ENCODE measurements around the gene NPTX2. TPM values are rescaled to one million over a fixed set of nuclear protein-coding genes. Genes with fewer than 3 reads are reported as not detected.

NPTX2 gene
- total RNA-seq, 4 donors from 2014 or later: 1.0 to 11.0 (median 6.7) TPM

DNA sequence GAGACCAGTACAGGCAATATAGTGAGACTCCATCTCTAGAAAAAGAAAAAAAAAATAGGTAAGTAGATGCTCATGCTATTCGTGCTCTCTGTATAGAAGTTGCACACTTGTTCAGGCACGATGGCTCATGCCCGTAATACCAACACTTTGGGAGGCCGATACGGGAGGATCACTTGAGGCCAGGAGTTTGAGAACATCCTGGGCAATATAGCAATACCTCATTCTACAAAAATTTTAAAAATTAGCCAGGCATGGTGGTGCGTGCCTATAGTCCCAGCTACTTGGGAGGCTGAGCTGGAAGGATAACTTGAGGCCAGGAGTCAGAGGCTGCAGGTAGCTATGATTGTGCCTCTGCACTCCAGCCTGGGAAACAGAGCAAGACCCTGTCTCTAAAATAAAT is 17.2 kb upstream of the NPTX2 start:
- TF ChIP-seq, protein P1, sequence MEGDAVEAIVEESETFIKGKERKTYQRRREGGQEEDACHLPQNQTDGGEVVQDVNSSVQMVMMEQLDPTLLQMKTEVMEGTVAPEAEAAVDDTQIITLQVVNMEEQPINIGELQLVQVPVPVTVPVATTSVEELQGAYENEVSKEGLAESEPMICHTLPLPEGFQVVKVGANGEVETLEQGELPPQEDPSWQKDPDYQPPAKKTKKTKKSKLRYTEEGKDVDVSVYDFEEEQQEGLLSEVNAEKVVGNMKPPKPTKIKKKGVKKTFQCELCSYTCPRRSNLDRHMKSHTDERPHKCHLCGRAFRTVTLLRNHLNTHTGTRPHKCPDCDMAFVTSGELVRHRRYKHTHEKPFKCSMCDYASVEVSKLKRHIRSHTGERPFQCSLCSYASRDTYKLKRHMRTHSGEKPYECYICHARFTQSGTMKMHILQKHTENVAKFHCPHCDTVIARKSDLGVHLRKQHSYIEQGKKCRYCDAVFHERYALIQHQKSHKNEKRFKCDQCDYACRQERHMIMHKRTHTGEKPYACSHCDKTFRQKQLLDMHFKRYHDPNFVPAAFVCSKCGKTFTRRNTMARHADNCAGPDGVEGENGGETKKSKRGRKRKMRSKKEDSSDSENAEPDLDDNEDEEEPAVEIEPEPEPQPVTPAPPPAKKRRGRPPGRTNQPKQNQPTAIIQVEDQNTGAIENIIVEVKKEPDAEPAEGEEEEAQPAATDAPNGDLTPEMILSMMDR (IDR thresholded peaks at IDR 0.05; ENCODE audit: low read depth): no peak

DNA sequence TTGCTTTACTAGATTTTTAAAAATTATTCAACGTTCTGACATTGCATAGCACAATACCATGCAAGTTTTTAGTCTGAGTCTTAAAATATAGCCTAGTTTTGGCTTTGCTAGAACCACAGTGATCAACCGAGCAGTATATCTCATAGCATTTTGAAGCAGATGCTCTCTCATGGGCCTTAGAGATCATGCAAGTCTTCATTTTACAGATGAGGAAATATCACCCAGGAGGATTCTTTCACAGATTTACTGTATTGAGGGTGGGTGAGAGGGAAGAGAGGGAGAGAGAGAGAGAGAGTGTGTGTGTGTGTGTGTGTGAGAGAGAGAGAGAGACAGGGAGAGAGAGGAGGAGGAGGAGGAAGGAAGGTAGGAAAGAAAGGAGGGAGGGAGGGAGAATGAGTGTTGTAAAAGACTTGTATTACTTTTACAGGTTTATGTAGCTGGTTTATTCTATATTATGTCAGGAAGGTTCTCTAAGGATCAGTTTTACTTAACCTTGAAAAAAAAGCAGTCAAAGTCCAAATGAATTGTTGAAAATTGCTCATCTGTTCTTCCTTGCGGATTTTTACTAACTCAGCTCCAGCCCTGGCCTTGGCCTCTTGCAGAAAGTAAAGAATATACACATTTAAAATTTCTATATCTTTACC is 14.2 kb upstream of the NPTX2 start:
- TF ChIP-seq, protein P1 (IDR thresholded peaks at IDR 0.05; ENCODE audit: low read depth): no peak

DNA sequence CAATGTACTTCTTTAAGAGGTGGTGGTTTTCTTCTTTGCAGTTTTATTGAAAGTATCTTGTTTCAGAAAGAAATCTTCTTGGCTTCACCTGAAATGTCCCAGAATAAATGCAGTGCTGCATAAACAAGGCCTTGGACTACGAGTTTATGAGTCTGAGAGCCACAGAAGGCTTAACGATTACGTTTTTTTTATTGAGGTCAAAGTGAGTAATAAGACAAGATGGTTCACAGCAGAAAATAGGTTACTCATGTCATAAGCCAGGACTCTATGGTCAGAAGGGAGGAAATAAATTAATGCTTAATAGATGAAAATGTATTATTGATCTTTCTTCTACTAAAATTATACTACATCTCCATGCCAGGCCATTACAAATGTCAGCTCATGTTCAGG is 13.7 kb upstream of the NPTX2 start:
- TF ChIP-seq, protein P1 (IDR thresholded peaks at IDR 0.05; ENCODE audit: low read depth): no peak

DNA sequence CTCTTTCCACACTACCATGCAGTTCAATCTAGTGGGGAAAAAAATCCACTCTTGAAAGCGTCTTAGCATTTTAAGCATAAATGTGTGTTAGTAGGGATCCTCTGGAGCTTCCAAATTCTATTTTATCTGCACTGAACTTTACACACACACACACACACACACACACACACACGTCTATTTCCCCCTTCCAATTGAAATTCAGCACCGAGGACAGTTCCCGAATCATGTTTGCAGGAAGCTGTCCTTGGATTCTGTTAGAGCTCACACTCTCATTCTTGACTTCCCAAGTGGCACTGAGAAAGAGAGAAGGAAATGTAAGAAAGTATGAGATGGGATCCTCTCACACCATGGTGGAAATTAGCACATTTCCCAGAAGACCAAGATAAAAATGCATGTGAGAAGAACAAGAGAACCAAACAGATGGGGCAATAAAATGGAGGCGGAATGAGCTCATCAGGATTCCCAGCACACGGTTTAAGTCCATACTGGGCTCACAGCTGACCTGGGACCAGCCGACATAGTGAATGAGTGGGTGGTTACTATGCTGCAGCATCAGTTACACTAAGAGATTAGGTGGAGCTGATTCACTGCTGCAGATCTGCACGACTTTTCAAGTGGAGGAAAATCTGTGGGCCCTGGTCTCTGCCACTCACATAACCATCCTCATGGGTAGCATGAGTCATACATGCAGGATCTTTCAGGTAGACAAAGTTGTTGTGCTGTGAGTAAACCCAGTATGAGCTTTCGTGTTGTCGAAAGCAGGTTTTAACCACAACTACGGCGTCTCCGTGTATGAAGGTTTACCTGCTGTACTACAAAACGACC is 3.3 kb upstream of the NPTX2 start:
- TF ChIP-seq, protein P1 (IDR thresholded peaks at IDR 0.05; ENCODE audit: low read depth): no peak

DNA sequence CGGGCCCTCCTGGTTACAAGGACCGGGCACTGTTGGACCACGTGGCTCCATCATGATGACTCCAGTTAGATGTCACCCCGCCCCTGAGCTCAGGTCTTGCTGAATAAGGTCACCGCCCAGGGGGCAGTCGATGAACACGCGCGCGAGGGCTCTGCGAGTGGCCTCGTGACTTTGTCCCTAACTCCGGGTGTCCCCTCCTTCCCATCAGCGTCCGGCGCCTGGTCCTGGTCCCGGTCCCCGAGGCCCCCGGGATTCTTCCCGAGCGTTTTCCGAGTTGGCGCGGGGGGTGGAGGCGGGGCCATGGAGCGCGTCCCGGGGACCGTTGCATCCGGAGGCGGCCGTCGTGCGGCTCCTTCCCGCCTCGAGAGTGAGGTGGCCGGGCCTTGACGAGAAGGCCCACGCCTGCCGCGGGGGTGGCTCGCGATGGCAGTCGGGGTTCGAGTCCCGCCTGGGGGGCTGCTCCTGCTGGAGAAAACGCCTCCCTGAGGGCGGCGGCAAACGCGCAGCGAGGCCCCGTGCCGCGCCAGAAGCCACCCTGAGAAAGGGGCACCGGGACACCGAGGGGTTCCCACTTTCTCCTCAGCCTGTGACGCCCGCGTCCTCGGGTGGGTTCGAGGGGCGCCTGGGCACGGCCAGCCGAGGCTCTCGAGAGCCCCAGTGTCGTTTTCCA is 569 bp upstream of the NPTX2 start:
- TF ChIP-seq, protein P1 (IDR thresholded peaks at IDR 0.05; ENCODE audit: low read depth): no peak

DNA sequence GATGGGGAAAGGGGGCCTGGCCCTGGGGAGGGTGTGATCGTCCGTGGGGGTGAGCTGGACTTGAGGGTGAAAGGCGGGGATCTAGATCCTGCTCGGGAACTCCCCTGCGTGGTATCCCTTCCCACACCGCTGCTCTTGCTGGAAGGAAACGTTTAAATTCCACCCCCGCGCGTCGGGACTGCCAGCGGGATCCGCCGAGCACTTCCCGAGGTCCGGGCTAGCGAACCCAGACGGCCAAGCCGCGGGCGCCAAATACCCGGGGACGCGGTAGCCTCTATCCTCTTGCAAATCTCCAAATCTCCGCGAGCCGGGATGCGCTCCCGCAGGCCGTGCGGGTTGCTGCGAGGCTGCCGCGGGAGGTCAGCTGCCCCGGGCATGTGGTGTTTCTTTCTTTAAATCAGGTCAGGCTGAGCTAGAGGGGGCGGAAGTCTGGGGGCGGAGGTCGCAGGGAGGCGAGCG is 904 bp downstream of the NPTX2 start:
- TF ChIP-seq, protein P1 (IDR thresholded peaks at IDR 0.05; ENCODE audit: low read depth): no peak

DNA sequence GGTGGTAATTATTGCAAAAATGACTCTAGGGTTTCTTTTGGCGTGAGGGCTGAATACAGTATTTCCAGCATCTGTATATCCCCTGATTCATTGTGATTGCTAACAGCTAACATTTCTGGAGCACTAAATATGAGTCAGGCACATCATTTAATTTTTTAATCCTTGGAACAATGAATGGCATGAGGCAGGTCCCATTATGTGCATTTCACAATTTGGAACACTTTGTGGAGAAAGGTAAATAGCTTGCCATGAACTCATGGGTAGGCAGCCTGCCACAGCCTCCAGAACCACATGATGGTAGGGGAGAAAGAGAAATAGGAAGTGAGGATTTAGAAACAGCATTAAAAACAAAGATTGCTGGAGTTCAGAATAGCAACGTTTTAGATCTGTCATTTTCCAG is 1.7 kb downstream of the NPTX2 start:
- TF ChIP-seq, protein P1 (IDR thresholded peaks at IDR 0.05; ENCODE audit: low read depth): no peak
